B cell (primary cell): ENCODE data around the gene KIF1A. TPM values are rescaled to one million over a fixed set of nuclear protein-coding genes. Genes with fewer than 3 reads are reported as not detected.

ENCODE experiments used
- ATAC-seq: fragments of 200-7000 bp; cut with Tn5 transposase; one replicate; pipeline ENCODE4 v1.10.0; 2021; ENCODE audit warnings: low read depth, mild to moderate bottlenecking, moderate number of reproducible peaks, moderate library complexity
- CTCF ChIA-PET: fragments of 350-600 bp; sonication (Branson Sonifier 250); formaldehyde crosslinking; loops from one replicate; lab custom pipeline; 2021; ENCODE audit warnings: antibody characterized with exemption, inconsistent platforms; lab: Charles Lee
- POLR2A ChIA-PET: fragments of 350-600 bp; sonication (Branson Sonifier 250); formaldehyde crosslinking; loops from one replicate; lab custom pipeline; 2021; ENCODE audit warnings: antibody characterized with exemption; lab: Charles Lee
- DNase-seq: peaks from one replicate; pipeline ENCODE4 v3.0.0; 2013
- H2AFZ ChIP-seq: 2 replicates; pipeline ENCODE4 v1.6.1; 2012; ENCODE audit warnings: mild to moderate bottlenecking, low read depth, low read length; ENCODE audit not compliant: insufficient read depth, poor library complexity, severe bottlenecking
- H3K27ac ChIP-seq, 2 donors: 1 replicate in 1 of 2; 2 replicates in 1 of 2; pipeline ENCODE4 v1.5.1; 2012 to 2013; ENCODE audit warnings: low read length in 2 of 2, mild to moderate bottlenecking in 2 of 2, moderate library complexity in 1 of 2
- H3K27me3 ChIP-seq, 4 experiments: fragments of 200-600 bp in 1 of 4; sonication (generic) in 1 of 4; replicated peaks in 1 of 4; 1 replicate in 2 of 4; 2 replicates in 2 of 4; pipeline versions ENCODE4 v1.6.1 to v1.7.0; 2013 to 2016; ENCODE audit warnings: low read length in 3 of 4, mild to moderate bottlenecking in 2 of 4, mixed read lengths in 1 of 4, moderate library complexity in 1 of 4; ENCODE audit not compliant: insufficient read depth in 4 of 4, control insufficient read depth in 3 of 4; ENCODE audit errors: control extremely low read depth in 1 of 4
- H3K36me3 ChIP-seq, 2 experiments: replicated peaks in 1 of 2; 1 replicate in 1 of 2; 2 replicates in 1 of 2; pipeline versions ENCODE4 v1.6.1 to v1.7.1; 2013; ENCODE audit warnings: low read length in 1 of 2; ENCODE audit not compliant: insufficient read depth in 2 of 2, control insufficient read depth in 1 of 2; ENCODE audit errors: control extremely low read depth in 1 of 2, extremely low read depth in 1 of 2
- H3K4me1 ChIP-seq, 2 donors: fragments of 200-600 bp in 1 of 2; sonication (generic) in 1 of 2; 1 replicate in 1 of 2; 2 replicates in 1 of 2; pipeline versions ENCODE4 v1.5.1 to v1.6.1; 2013 to 2017; ENCODE audit warnings: low read length in 2 of 2; ENCODE audit not compliant: control insufficient read depth in 2 of 2, insufficient read depth in 2 of 2
- H3K4me2 ChIP-seq: replicated peaks from 2 replicates; pipeline ENCODE3; 2012; ENCODE audit warnings: mild to moderate bottlenecking, low read depth, low read length; ENCODE audit not compliant: poor library complexity, severe bottlenecking
- H3K4me3 ChIP-seq, 5 experiments: fragments of 200-600 bp in 1 of 5; sonication (generic) in 1 of 5; 1 replicate in 3 of 5; 2 replicates in 2 of 5; pipeline versions ENCODE4 v1.5.1 to v1.7.0; 2011 to 2016; ENCODE audit warnings: low read length in 4 of 5, mild to moderate bottlenecking in 4 of 5, low read depth in 2 of 5, control low read depth in 1 of 5, moderate library complexity in 1 of 5; ENCODE audit not compliant: insufficient read depth in 1 of 5; ENCODE audit errors: control extremely low read depth in 1 of 5, extremely low read depth in 1 of 5
- H3K79me2 ChIP-seq: fragments of 200-600 bp; sonication (generic); one replicate; pipeline ENCODE4 v1.6.0; 2016; ENCODE audit warnings: low read length; ENCODE audit not compliant: control insufficient read depth, insufficient read depth
- H3K9ac ChIP-seq: fragments of 200-600 bp; sonication (generic); 2 replicates; pipeline ENCODE4 v1.6.1; 2017; ENCODE audit warnings: mild to moderate bottlenecking, low read length, moderate library complexity
- H3K9me3 ChIP-seq, 3 donors: one replicate each; pipeline versions ENCODE4 v1.6.1 to v1.7.1; 2013; ENCODE audit warnings: low read length in 2 of 3; ENCODE audit not compliant: control insufficient read depth in 2 of 3, insufficient read depth in 1 of 3; ENCODE audit errors: control extremely low read depth in 1 of 3
- H4K20me1 ChIP-seq: 2 replicates; pipeline ENCODE4 v1.6.0; 2012; ENCODE audit warnings: mild to moderate bottlenecking, low read length; ENCODE audit not compliant: insufficient read depth, control insufficient read depth, poor library complexity, severe bottlenecking
- H3K27ac Mint-ChIP-seq: one replicate; pipeline ENCODE4 v1.8.0; 2021; ENCODE audit warnings: mixed read lengths
- H3K27me3 Mint-ChIP-seq: one replicate; pipeline ENCODE4 v1.8.0; 2021; ENCODE audit warnings: mixed read lengths
- H3K4me1 Mint-ChIP-seq: one replicate; pipeline ENCODE4 v1.8.0; 2021; ENCODE audit warnings: mixed read lengths
- H3K4me3 Mint-ChIP-seq: one replicate; pipeline ENCODE4 v1.8.0; 2021; ENCODE audit warnings: mixed read lengths
- H3K9me3 Mint-ChIP-seq: one replicate; pipeline ENCODE4 v1.8.0; 2022; ENCODE audit warnings: mixed read lengths; ENCODE audit not compliant: insufficient read depth
- CTCF ChIP-seq: fragments of 200-600 bp; IDR thresholded peaks from one replicate; pipeline ENCODE4 v1.8.0; 2022; ENCODE audit warnings: antibody characterized with exemption, mild to moderate bottlenecking
- EZH2 ChIP-seq: IDR thresholded peaks from 2 replicates; pipeline ENCODE4 v1.6.1; 2012; ENCODE audit warnings: borderline replicate concordance, low read depth, mild to moderate bottlenecking, moderate library complexity, low read length; ENCODE audit not compliant: insufficient read depth, poor library complexity, severe bottlenecking
- WGBS: methylation state at CpG from one replicate; pipeline ENCODE4 v1.1.5; 2013; ENCODE audit warnings: missing lambda C conversion rate; ENCODE audit not compliant: insufficient coverage; 5-methylcytosine and 5-hydroxymethylcytosine counted together
- intact Hi-C: fragments of 100-400 bp; cut with micrococcal nuclease; formaldehyde crosslinking; loops from one replicate; pipeline ENCODE4 v1.10.0; 2022
- polyA plus RNA-seq: library from polyadenylated mRNA; depleted of rRNA; stranded (reverse); fragments of >200 nt; gene quantifications from 2 replicates; pipeline ENCODE4 v1.2.3, GENCODE V29; 2012
- total RNA-seq, 2 donors: library from RNA; stranded (reverse); fragments of 120-200 nt in 1 of 2; gene quantifications; 1 replicate in 1 of 2; 2 replicates in 1 of 2; pipeline versions ENCODE4 v1.2.3 to v1.2.4, GENCODE V29; 2013 to 2022

Gene KIF1A
- total and polyA plus RNA-seq, 2 donors (not counting 1 experiment from before 2014, with no cell fraction given), result not detected

- no peak overlapping the region for H3K4me3 ChIP-seq
- TF ChIP-seq CTCF, result no peak
- TF ChIP-seq EZH2, result no peak
- H3K27ac Mint-ChIP-seq, result no peak overlapping the region
- no peak overlapping the region for H2AFZ ChIP-seq
- H3K9me3 Mint-ChIP-seq, result no peaks in the 10 kb centered on the region
- ATAC-seq (no peak), DNase-seq (no peak)
- ChIA-PET CTCF (no interaction called here), POLR2A (no interaction called here)
- H3K4me3 Mint-ChIP-seq, result no peak overlapping the region
- intact Hi-C loops, result no loop called here
- H3K9ac ChIP-seq, result no peak overlapping the region
- no peaks in the 10 kb centered on the region for H3K27me3 ChIP-seq
- H3K27me3 Mint-ChIP-seq, result peaks cover 28% of the 10 kb centered on the region
- no peaks in the 10 kb centered on the region for H3K9me3 ChIP-seq
- WGBS, result 83% methylated on average over 1 of the region's 2 CpGs
- H4K20me1 ChIP-seq, result no peaks in the 10 kb centered on the region
- H3K4me2 ChIP-seq, result no peak overlapping the region
- H3K36me3 ChIP-seq, result no peaks in the 10 kb centered on the region
- no peaks in the 10 kb centered on the region for H3K79me2 ChIP-seq
- no peaks in the 10 kb centered on the region for H3K4me1 Mint-ChIP-seq
- H3K27ac ChIP-seq, result no peak overlapping the region
- H3K4me1 ChIP-seq, result no peaks in the 10 kb centered on the region
Measured at GRCh38 chr2:240806459-240806858, 13.6 kb downstream of the KIF1A start.

- Histone ChIP-seq H3K27me3 (no peaks in the 10 kb centered on the region), H4K20me1 (no peaks in the 10 kb centered on the region), H3K27ac (no peak overlapping the region), H3K79me2 (no peaks in the 10 kb centered on the region), H3K9ac (no peak overlapping the region), H3K4me2 (no peak overlapping the region), H3K4me3 (no peak overlapping the region), H3K9me3 (no peaks in the 10 kb centered on the region), H3K4me1 (no peaks in the 10 kb centered on the region), H2AFZ (no peak overlapping the region), H3K36me3 (no peaks in the 10 kb centered on the region)
- peaks cover 31% of the 10 kb centered on the region for H3K27me3 Mint-ChIP-seq
- H3K27ac Mint-ChIP-seq, result no peak overlapping the region
- POLR2A ChIA-PET, result no interaction called here
- H3K4me1 Mint-ChIP-seq, result no peaks in the 10 kb centered on the region
- H3K9me3 Mint-ChIP-seq, result no peaks in the 10 kb centered on the region
- ATAC-seq (no peak), DNase-seq (no peak)
- TF ChIP-seq CTCF (no peak), EZH2 (no peak)
- no peak overlapping the region for H3K4me3 Mint-ChIP-seq
- intact Hi-C loops, result no loop called here
- CTCF ChIA-PET, result no interaction called here
- 93% methylated on average over 4 of the region's 4 CpGs for WGBS
Measured at GRCh38 chr2:240806006-240806405, 14.0 kb downstream of the KIF1A start.
